ENCODE results near the gene BCL7B.
"Not testable (repeated sequence)": the region's sequence is repeated elsewhere in the genome, so short reads cannot be mapped to it uniquely, and the experiment has no call there.

The BCL7B gene

DNA sequence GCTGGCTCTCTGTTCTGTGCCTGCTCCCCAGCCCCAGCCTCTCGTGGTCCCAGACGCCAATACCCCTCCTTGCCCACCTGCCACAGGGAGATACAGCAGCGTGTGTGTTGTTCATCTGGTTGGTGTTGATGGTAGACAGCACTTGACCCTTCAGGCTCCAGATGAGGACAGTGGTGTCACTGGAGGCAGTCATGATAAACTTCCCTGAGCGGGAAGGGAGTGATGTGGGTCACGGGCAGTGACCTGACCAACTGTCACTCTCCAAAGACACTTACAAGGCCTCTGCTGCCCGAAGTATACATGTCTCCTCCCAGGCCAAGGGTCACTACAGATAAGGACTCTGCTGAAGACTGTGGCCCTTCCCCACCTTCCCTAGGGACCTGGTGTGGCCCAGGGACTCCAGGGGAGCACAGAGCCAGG, 15.3 kb upstream of the BCL7B start:
- DNase-seq (ENCODE audit: low read depth in 2 of 2): no peak

DNA sequence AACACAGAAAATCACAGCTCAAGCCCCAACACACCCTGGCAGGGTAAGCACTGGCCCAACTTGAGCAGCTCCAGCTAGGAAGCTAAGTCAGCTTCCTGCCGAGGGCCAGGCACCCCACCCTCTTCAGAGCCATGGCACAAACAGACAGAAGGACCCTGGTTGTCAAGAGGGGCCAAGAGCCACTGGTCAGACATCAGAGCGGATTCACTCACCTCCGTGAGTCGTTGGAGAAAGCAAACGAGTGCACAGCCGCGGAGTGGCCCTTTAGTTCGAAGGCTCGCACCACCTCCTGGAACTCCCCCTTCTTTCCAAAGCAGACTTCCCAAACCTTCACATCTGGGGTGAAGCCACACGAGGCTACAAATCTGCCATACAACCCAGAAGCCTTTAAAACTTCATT, 13.5 kb upstream of the BCL7B start:
- DNase-seq (ENCODE audit: low read depth in 2 of 2): no peak

DNA sequence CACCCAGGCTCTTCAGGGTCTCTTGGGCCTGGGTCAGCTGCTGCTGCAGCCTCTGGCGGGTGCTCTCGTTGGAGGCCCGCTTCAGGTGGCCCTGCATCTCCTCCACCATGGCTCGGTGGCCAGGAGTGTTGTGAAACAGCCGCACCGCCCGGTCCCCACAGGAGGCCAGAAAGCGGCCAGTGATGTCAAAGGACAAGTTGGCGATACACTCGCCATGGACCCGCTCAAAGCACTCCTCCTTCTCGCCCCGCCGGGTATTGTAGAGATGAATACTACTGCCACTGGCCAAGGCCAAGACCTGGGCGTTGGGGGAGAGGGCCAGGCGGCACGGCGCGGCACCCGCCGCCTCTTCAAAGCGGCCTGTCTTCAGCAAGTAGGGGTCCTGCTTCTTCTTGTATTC, 13.0 kb upstream of the BCL7B start:
- DNase-seq (ENCODE audit: low read depth in 2 of 2): no peak

DNA sequence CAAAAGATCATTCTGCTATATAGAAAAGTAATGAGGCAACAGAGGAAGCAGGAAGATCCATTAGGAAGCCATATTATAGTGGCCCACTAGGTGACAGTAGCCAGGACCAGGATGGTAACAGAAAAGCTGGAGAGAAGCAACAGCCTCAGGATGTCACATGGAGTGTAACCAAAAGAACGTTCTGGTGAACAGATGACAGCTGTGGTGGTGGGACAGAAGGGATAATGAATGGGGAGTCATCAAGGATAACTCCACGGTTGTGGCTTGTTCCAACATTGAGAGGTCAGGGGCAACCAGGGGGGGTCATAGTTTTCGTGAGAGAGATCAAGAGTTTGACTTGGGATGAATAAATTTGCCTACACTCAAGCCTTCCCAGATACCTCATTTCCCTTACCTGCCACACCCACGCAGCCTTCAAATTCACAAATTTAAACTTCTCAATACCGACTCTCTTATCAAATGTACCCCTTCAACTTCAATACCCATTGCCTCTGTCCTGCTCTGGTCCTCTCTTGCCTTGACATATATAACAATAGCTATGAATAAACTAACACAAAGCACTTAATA, 11.6 kb upstream of the BCL7B start:
- DNase-seq (ENCODE audit: low read depth in 2 of 2): no peak

DNA sequence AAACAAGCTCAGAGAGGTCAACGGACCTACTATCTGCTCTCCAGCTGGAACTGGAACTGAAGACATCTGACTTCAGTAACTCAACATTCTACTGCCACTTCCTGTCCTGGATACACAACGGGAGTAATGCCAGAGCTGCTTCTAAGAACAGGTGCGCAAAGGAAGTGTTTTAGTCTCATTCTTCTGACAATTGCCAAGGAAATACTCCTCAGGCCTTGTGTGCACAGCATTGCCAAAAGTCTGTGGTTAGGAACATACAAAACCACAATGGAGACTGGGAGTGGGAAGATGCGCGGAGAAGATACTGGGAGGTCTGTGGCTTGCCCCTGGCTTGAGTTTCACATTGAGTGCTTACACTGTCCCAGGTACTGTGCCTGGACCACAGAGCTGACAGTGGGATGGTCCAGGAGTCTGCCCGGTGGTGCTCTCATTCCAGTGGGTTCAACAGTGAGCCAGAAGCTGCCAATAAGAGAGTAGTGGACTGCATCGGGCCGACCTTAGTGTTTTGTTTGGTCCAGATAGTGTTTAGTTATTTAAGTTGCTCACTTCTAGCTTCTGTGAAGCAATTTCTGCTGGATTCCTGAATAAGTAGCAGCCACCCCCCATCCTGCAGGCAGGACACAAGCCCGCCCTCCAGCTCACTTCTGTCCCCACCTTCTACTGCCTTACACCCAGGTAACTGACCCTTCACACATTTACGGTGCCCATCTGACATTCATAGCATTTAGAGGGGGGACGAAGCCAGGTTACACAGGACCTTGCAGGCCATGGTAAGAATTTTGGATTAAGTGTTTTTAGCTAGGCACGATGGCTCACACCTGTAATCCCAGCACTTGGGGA, 10.6 kb upstream of the BCL7B start:
- DNase-seq (ENCODE audit: low read depth in 2 of 2): no peak

DNA sequence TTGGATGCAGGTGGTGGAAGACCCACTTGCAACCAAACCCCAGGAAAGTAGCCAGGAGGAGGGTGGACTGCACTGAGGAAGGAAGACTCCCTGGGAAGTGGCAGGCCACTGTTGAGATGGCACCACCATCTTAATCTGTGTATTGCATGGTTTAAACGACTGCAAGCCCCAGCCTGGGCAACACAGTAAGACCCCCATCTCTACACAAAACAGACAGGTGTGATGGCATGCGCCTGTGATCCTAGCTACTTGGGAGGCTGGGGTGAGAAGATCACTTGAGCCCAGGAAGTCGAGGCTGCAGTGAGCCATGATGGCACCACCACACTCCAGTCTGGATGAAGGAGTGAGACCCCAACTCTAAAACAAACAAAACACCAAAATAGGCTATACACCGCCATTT, 9.7 kb upstream of the BCL7B start:
- no peak for DNase-seq (ENCODE audit: low read depth in 2 of 2)

DNA sequence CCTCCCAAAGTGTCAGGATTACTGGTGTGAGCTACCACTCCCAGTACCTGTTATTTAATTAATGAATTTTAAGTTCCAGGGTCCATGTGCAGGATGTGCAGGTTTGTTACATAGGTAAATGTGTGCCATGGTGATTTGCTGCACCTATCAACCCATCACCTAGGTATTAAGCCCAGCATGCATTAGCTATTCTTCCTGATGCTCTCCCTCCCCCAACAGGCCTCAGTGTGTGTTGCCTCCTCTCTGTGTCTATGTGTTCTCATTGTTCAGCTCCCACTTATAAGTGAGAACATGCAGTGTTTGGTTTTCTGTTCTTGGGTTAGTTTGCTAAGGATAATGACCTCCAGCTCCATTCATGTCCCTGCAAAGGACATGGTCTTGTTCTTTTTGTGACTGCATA, 8.9 kb upstream of the BCL7B start:
- not testable (repeated sequence) for DNase-seq (ENCODE audit: low read depth in 2 of 2)

DNA sequence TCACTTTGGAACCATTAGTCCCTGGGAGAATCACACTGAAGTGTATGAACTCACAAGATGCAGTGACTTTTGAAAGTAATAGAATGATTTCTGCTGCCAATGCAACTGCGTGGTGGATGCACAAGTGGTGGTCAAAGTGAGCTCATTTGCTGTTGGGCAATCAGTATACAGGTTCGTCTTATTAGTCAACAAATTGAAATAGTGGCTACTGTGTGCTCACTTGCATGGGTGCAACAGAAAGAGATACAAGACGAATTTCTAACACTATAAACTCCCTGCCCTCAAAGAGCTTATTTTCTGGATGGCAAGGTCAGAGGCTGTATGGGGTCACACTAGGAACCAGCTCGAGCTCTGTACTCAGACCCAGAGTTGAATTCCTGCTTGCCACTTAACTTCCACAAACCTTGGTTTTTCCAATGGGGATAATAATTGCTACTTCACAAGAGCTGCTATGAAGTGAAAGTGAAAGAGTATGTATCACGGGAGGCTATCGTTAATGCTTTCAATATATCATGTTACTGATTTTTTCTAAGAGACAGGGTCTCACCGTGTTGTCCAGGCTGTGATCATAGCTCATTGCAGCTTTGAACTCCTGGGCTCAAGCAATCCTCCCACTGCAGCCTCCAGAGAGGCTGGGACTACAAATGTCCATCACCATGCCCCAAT, 8.3 kb upstream of the BCL7B start:
- DNase-seq (ENCODE audit: low read depth in 2 of 2): no peak

DNA sequence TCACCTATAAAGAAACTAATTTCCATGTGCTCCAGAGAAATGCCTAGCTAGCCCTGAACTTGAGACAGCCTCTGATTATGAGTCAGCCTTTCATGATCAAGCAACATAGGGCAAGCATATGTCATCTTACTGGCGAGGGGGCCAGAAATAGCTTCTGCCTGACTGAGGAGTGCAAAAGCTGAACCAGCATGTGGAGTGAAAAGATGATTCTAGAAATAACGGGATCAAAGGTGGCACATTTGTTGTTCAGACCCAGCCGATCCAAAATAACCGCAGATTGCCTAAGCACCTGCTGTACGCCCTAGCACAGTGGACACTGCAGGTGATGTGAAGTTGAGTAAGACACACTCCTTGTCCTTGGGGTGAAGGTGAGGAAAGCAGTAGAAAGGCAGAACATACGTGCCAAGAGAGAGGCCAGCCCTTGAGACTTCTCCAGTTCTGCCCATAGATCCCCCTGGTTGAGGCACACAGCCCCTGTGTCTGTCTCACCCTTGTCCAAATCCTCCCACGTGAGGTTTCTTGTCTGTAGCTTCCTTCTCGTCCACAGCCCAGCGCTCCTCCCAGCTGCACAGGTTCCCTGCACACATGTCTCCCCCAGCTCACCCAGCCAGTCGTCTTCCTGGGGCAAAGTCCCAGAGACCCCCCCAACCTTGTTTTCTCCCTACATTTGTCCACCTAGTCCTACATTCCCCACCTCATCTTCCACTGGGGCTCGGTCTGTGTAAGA, 2.8 kb upstream of the BCL7B start:
- no peak for DNase-seq (ENCODE audit: low read depth in 2 of 2)

DNA sequence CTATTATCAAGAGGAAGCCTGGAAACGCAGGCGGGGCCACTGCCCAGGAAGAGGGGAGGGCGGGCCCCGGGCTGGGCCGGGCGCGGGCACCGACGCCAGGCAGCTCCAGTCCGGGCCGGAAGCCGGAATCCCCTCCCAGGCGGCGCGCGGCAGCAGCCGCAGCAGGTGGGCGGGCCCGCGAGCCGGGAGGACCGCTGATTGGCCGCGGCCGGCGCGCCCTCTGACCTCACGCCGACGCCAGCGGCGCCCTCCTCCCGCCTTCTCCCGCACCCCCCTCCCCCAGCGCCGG, 438 bp downstream of the BCL7B start:
- peak; percentile 94 to 96 for DNase-seq (ENCODE audit: low read depth in 2 of 2)

DNA sequence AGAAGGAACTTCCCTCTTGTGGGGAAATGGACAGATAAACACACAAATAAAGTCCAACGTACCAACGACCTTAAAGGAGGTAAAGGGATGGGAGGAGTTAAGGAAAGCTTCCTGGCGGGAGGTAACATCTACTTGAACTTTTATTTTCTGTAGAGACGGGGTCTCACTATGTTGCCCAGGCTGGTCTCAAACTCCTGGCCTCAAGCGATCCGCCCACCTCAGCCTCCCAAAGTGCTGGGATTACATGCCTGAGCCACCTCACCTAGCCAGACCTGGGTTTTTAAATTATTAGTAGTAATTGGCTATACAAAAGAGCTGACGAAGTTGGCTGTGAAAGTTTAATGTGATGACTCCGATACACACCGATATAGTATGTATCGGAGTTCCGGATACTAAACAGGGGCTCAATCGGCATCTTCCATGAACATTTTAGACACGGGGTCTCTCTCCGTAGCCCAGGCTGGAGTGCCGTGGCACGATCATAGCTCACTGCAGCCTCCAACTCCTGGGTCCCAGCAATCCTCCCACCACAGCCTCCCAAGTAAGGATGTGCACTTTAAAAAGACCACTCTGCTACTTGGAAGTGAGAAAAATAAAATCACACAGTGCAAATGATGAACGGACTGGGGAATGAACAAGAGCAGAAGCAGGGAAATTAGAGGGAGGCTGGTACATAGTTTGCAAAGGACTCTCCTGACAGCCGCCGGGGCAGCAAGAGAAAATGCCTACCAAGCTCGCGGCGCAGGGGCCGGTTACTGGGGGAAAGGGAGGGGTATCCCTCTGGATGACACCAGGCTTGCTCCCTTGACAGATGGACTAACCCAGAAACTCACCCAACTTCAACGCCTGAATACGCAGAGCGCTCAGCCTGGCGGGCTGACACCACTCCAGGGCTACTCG, 1.0 kb downstream of the BCL7B start:
- no peak for DNase-seq (ENCODE audit: low read depth in 2 of 2)

DNA sequence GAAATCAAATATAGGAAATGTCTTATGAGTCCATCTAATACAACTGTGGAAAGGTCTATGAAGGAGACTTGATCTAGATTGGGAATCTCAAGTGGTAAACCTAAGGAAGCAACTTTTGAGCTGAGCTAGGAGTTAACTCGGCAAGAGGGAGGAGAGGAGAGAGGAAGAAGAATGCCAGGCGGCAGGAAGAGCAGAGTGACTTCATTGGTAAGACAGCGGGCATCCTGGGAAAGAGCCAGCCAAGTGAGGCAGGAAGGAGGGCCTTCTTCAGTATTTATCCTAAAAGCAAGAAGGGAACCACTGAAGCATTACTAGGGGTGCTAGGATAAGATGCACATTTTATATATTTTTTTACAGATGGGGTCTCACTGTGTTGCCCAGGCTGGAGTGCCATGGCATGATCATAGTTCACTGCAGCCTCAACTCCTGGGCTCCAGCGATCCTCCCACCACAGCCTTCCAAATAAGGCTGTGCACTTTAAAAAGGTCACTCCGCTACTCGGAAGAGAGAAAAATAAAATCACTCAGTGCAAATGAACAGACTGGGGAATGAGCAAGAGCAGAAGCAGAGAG, 2.0 kb downstream of the BCL7B start:
- DNase-seq (ENCODE audit: low read depth in 2 of 2): no peak

DNA sequence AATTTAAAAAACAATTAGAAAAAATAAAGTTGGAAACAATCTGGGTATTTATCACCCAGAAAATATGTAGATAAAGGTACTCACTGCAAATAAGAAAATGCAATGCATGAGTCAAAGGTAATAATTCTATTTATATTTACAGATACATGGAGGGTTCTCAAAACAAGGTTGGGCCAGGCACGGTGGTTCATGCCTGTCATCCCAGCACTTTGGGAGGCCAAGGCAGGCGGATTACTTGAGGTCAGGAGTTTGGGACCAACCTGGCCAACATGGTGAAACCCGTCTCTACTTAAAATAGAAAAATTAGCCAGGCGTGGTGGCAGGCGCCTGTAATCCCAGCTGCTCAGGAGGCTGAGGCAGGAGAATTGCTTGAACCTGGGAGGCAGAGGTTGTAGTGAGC, 7.4 kb downstream of the BCL7B start:
- DNase-seq (ENCODE audit: low read depth in 2 of 2): not testable (repeated sequence)

DNA sequence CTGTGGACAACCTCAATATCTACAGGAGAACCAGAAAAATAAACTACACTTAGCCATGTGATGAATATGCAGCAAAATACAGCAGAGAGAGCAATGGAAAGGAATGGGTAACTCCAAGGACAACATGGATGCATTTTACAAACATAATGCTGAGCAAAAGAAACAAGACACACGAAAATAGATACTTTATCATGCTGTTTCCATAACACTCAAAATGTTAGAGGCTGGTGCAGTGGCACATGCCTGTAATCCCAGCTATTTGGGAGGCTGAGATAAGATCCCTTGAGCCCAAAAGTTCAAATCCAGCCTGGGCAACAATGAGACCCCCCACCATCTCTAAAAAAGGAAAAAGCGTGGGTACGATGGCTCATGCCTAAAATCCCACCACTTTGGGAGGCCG, 8.3 kb downstream of the BCL7B start:
- DNase-seq (ENCODE audit: low read depth in 2 of 2): no peak

DNA sequence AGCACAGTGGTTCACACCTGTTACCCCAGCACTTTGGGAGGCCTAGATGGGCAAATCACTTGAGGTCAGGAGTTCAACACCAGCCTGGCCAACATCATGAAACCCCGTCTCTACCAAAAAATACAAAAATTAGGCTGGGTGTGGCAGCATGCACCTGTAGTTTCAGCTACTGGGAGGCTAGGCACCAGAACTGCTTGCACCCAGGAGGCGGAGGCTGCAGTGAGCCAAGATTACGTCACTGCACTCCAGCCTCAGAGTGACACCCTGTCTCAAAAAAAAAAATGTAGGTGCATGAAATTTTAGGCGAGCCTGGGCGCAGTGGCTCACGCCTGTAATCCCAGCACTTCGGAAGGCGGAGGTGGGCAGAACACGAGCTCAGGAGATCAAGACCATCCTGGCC, 9.6 kb downstream of the BCL7B start:
- no peak for DNase-seq (ENCODE audit: low read depth in 2 of 2)

DNA sequence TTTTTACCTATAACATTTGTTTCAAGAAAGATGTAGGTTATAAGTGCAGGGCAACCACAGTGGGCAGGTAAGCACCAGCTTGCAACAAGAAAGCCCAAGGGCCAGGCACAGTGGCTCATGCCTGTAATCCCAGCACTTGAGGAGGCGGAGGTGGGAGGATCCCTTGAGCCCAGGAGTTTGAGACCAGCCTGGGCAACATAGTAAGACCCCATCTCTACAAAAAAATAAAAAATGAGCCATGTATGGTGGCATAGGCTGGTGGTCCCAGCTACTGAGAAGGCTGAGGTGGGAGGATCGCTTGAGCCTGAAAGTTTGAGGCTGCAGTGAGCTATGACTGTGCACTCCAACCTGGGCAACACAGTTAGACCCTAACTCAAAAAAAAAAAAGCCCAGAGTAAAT, 12.8 kb downstream of the BCL7B start:
- DNase-seq (ENCODE audit: low read depth in 2 of 2): no peak

DNA sequence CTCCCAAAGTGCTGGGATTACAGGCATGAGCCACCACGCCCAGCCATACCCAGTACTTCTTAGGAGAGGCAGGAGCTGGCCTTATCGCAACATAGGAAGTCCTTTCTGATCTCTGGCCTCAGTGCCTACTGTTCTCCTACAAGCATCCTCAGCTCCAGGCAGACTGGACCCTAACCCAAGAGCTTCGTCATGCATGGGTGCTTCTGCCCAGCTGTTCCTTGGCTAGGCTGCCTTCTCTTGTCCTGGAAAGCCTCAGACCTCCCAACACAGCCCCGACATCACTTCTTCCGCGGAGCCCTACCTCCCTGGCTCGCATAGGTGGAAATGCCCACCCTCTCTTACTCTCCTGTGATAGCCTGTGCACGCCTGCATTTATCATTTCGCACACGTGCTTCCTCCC, 15.8 kb downstream of the BCL7B start:
- DNase-seq (ENCODE audit: low read depth in 2 of 2): no peak

DNA sequence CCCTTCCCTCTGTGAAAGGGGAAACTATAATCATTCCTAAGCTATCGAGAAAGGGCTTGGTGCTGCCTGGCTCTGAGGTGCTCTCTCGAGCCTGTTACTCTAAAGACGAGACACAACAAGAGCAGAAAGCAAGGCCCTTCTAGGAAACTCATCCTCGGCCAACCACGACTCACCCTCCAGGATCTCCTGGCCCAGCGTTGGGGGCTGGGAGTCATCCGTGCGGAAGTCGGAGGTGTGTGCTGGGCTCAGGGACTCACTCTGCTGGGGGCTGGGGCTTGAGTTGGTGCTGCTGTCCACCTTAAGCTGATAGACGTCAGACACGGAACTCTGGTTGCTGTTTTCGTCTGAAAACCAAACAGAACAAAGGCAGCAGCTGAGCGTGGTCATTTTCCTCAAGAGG, 17.8 kb downstream of the BCL7B start:
- DNase-seq (ENCODE audit: low read depth in 2 of 2): no peak

DNA sequence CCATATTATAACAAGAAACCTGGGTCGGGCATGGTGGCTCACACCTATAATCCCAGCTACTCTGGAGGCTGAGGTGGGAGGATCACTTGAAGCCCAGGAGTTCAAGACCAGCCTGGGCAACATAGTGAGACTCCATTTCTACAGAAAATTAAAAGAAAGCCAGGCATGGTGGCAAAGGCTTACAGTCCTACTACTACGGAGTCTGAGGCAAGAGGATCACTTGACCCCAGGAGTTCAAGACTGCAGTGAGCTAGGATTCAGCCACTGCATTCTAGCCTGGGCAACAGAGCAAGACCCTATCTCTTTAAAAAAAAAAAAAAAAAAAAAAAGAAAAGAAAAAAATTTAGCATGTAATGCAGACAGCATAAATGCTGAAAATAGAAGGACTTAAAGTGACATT, 19.0 kb downstream of the BCL7B start:
- DNase-seq (ENCODE audit: low read depth in 2 of 2): not testable (repeated sequence)

DNA sequence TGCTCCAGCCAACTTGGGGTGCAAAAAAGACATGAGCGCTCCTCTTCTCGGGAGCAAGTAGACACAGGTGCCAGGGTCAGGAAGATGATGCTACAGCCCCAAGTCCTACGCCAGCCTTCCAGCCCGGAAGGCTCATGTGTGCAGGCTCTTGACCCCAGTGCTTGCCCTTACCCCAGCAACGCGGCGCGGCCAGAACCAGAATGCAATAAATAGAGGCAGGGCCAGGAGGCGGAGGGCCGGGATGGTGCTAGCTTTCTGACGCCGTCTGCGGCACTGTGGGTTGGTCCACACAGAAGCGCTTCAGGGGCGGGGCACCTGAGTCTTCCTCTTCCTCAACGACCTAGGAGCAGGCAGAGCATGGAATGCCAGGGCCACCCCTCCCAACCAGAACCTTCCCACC, 20.4 kb downstream of the BCL7B start:
- DNase-seq (ENCODE audit: low read depth in 2 of 2): no peak

DNA sequence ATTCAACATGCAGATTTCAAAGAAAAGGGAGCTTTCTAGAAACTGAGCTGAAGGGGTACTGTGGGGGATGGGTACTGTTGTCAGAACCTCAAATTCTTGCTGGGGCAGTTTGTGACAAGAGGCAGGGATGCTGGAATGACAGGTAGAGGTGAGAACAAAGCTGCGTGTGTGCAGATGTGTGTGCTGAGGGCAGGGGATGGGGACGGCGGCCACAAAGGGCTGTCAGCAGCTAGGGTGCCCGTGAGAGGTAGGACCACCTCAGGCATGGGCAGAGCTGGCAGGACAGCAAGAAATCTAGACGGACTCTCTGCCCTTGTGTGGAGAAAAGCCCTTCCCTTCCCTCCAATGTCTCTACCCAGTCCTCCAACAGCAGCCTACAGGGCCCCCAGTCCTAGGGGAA, 21.0 kb downstream of the BCL7B start:
- no peak for DNase-seq (ENCODE audit: low read depth in 2 of 2)
